A673 (cell line): ENCODE measurements around the gene PTCD3. TPM values are rescaled to one million over a fixed set of nuclear protein-coding genes. Genes with fewer than 3 reads are reported as not detected.

ENCODE experiments used
- BruUV-seq: library from RNA; stranded (reverse); fragments of 400-500 nt; replicated peaks from 2 replicates; lab custom pipeline; 2021; lab: Mats Ljungman, UMichigan
- CTCF ChIA-PET: fragments of 300-600 bp; sonication (Branson Sonifier 250); formaldehyde crosslinking; loops from one replicate; lab custom pipeline; 2022; ENCODE audit warnings: antibody characterized with exemption; lab: Charles Lee
- POLR2A ChIA-PET: fragments of 300-600 bp; sonication (Branson Sonifier 250); formaldehyde crosslinking; loops from one replicate; lab custom pipeline; 2022; ENCODE audit warnings: antibody characterized with exemption; ENCODE audit not compliant: low non-redundant PET; lab: Charles Lee
- DNase-seq: peaks from one replicate; pipeline ENCODE4 v3.0.0-alpha.2; 2015; ENCODE audit warnings: low spot score
- H3K27ac ChIP-seq: fragments of 200-600 bp; sonication (generic); 2 replicates; pipeline ENCODE4 v1.5.1; 2016; ENCODE audit warnings: mixed run types, low read depth, mild to moderate bottlenecking, mixed read lengths, antibody characterized with exemption, low read length; ENCODE audit not compliant: poor library complexity, severe bottlenecking
- H3K27me3 ChIP-seq: fragments of 200-600 bp; sonication (generic); replicated peaks from 2 replicates; pipeline ENCODE4 v1.6.1; 2017; ENCODE audit warnings: mixed run types, low read depth, mild to moderate bottlenecking, mixed read lengths, antibody characterized with exemption, low read length; ENCODE audit not compliant: insufficient read depth, poor library complexity
- H3K36me3 ChIP-seq: fragments of 200-600 bp; sonication (generic); 2 replicates; pipeline ENCODE4 v1.6.1; 2016; ENCODE audit warnings: mixed run types, mild to moderate bottlenecking, mixed read lengths, antibody characterized with exemption, low read length; ENCODE audit not compliant: insufficient read depth, poor library complexity, severe bottlenecking
- H3K4me1 ChIP-seq: fragments of 200-600 bp; sonication (generic); 2 replicates; pipeline ENCODE4 v1.6.1; 2017; ENCODE audit warnings: mixed run types, mild to moderate bottlenecking, mixed read lengths, antibody characterized with exemption, low read length; ENCODE audit not compliant: insufficient read depth, poor library complexity, severe bottlenecking
- H3K4me3 ChIP-seq: fragments of 200-600 bp; sonication (generic); 2 replicates; pipeline ENCODE4 v1.5.1; 2016; ENCODE audit warnings: low read depth, mixed run types, mild to moderate bottlenecking, mixed read lengths, low read length; ENCODE audit not compliant: poor library complexity, severe bottlenecking
- H3K9me3 ChIP-seq: fragments of 200-600 bp; sonication (generic); 2 replicates; pipeline ENCODE4 v1.6.1; 2016; ENCODE audit warnings: mixed run types, low read depth, mild to moderate bottlenecking, mixed read lengths, antibody characterized with exemption, low read length; ENCODE audit not compliant: poor library complexity, severe bottlenecking
- EZH2 ChIP-seq: fragments of 200-600 bp; sonication (generic); IDR thresholded peaks from 2 replicates; pipeline ENCODE4 v1.6.1; 2017; ENCODE audit warnings: borderline replicate concordance, low read depth, mild to moderate bottlenecking, mixed read lengths, antibody characterized with exemption, low read length; ENCODE audit not compliant: poor library complexity, severe bottlenecking
- intact Hi-C: fragments of 100-400 bp; cut with micrococcal nuclease; formaldehyde crosslinking; loops from one replicate; pipeline ENCODE4 v1.10.0; 2022; ENCODE audit not compliant: unreplicated experiment
- total RNA-seq: library from RNA; stranded (reverse); gene quantifications from 2 replicates; pipeline ENCODE4 v1.2.3, GENCODE V29; 2021
- TF ChIP-seq, protein P1 (sequence below): fragments of 300-800, 200-600 bp; sonication (generic); conservative IDR thresholded peaks from 2 replicates; pipeline ENCODE4 v1.5.1; 2017; ENCODE audit warnings: low read depth, mild to moderate bottlenecking, antibody characterized with exemption, low read length, moderate library complexity, mixed read lengths

Gene PTCD3
- total RNA-seq, 1 experiment from 2014 or later: 148 TPM

DNA sequence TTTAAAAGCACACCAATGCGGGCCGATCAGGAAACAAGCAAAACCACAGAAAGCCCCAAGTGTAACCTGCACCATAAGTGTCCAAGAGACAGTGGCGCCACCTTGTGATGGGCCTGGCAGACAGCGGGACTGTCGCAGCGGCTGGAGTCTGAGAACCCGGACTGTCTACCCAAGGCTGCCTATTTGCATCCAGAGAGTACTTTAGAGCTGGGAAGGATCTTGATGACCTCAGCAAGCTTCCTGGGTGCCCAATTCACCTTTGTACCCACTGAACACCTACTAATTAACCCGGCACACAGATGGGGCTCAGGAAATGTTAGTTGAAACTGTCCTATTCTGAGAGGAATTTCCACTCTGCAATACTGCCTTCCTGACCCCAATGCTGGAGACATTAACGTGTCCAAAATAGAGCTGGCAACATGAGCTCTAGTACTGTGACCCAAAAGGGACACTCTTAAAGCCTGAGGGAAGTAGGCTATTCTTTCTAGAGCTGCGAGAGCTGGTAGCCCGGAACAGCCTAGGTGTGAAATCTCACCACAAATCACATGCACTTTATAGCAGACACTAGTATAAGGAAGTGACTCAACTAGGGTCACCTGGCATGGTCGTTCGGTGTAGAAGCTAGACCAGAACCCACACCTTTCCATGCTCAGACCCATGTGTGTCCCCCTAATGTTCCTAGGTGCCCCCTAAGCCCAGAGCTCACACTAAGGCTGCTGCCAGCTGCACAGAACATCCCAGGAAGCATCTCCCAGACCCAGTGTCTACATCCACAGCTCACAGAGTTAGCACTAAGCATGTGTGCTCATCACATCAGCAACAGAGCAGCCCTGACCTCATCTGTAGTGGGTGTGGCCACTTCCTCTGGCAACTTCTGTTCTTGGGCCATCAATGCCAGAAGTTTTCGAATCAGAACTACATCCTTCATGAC is 25.8 kb upstream of the PTCD3 start:
- POLR2A ChIA-PET: no interaction called here
- CTCF ChIA-PET: interaction anchor here (1.0 to 3.2 kb wide), 2 partner anchors 191 to 253 kb away, joined by 3 to 41 read pairs; no protein-coding TSS in a partner anchor
- no peaks in the 10 kb centered on the region for H3K9me3 ChIP-seq
- no TSS peak for BruUV-seq
- no peaks in the 10 kb centered on the region for H3K4me1 ChIP-seq
- intact Hi-C loops: loop anchor here (1.0 to 5.0 kb wide), 4 partner anchors 193 to 443 kb away; partner anchors contain the start of gene ST3GAL5
- H3K27ac ChIP-seq: no peak overlapping the region
- H3K4me3 ChIP-seq: no peak overlapping the region
- peak; percentile 78 for DNase-seq
- H3K27me3 ChIP-seq: no peaks in the 10 kb centered on the region
- TF ChIP-seq, protein P1, sequence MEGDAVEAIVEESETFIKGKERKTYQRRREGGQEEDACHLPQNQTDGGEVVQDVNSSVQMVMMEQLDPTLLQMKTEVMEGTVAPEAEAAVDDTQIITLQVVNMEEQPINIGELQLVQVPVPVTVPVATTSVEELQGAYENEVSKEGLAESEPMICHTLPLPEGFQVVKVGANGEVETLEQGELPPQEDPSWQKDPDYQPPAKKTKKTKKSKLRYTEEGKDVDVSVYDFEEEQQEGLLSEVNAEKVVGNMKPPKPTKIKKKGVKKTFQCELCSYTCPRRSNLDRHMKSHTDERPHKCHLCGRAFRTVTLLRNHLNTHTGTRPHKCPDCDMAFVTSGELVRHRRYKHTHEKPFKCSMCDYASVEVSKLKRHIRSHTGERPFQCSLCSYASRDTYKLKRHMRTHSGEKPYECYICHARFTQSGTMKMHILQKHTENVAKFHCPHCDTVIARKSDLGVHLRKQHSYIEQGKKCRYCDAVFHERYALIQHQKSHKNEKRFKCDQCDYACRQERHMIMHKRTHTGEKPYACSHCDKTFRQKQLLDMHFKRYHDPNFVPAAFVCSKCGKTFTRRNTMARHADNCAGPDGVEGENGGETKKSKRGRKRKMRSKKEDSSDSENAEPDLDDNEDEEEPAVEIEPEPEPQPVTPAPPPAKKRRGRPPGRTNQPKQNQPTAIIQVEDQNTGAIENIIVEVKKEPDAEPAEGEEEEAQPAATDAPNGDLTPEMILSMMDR: peak; percentile 92
- TF ChIP-seq EZH2: no peak
- H3K36me3 ChIP-seq: peaks cover 63% of the 10 kb centered on the region

DNA sequence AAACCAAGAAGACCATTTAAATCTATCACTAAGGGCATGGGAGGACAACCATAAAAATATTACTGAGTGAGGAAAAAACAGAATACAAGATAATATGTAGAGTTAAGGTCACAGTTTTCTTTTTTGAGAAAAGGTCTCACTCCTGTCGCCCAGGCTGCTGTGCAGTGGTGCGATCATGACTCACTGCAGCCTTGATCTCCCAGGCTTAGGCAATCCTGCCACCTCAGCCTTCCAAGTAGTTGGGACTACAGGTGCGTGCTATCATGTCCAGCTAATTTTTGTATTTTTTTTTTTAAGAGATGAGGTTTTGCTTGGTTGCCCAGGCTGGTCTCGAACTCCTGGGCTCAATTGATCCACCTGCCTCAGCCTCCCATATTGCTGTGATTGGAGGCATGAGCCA is 24.3 kb upstream of the PTCD3 start:
- peaks cover 61% of the 10 kb centered on the region for H3K36me3 ChIP-seq

DNA sequence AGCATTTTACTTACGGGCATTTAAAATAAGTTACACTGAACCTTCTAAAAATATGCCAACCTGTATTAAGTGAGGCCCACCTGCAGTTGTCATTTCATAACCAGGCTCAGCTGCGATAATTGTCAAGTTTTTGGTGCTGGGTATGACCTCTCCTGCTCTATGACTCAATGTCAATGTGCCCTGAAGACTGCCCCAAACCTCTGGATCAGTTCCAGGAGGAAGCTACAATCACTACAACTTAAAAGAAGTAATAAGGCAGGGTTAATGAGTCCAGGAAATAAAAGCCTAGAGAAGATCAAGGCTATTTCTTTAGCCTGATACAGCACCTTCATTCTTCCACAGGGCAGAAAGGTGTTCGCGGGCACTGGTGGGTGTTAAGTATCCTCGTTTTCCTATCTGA is 23.3 kb upstream of the PTCD3 start:
- H3K27ac ChIP-seq: no peak overlapping the region
- no peak overlapping the region for H3K4me3 ChIP-seq
- no peaks in the 10 kb centered on the region for H3K27me3 ChIP-seq
- POLR2A ChIA-PET: no interaction called here
- CTCF ChIA-PET: interaction anchor here (0.6 kb wide), 1 partner anchor 83 kb away, joined by 4 read pairs; no protein-coding TSS in a partner anchor
- intact Hi-C loops: loop anchor here (5.0 kb wide), 1 partner anchor 195 kb away; the partner anchor contains the start of gene ST3GAL5
- H3K36me3 ChIP-seq: peaks cover 61% of the 10 kb centered on the region
- TF ChIP-seq, protein P1: no peak
- TF ChIP-seq EZH2: no peak
- BruUV-seq: no TSS peak
- H3K4me1 ChIP-seq: no peaks in the 10 kb centered on the region
- no peak for DNase-seq
- H3K9me3 ChIP-seq: no peaks in the 10 kb centered on the region

More for the DNA sequence above, 24.3 kb upstream of the PTCD3 start:
- ChIA-PET CTCF (no interaction called here), POLR2A (no interaction called here)
- no peaks in the 10 kb centered on the region for H3K9me3 ChIP-seq
- no TSS peak for BruUV-seq
- no peaks in the 10 kb centered on the region for H3K27me3 ChIP-seq
- no peak overlapping the region for H3K4me3 ChIP-seq
- no peak overlapping the region for H3K27ac ChIP-seq
- no peaks in the 10 kb centered on the region for H3K4me1 ChIP-seq
- no peak for TF ChIP-seq EZH2
- TF ChIP-seq, protein P1: no peak
- DNase-seq: no peak
- intact Hi-C loops: loop anchor here (2.0 to 5.0 kb wide), 2 partner anchors 194 to 445 kb away; partner anchors contain the start of gene ST3GAL5
